DND-41 (cell line): ENCODE data around the gene APOL5.

Experiments
- ATAC-seq: fragments of 200-7000 bp; cut with Tn5 transposase; 3 replicates; pipeline ENCODE4 v1.9.1; 2021; ENCODE audit warnings: low read depth; ENCODE audit not compliant: insufficient read depth
- DNase-seq: peaks from one replicate; pipeline ENCODE4 v3.0.0-alpha.2; 2020
- H2AFZ ChIP-seq: 2 replicates; pipeline ENCODE4 v1.6.0; 2012; ENCODE audit warnings: low read depth, low read length
- H3K27ac ChIP-seq: 2 replicates; pipeline ENCODE4 v1.5.1; 2012; ENCODE audit warnings: low read length, inconsistent platforms
- H3K27me3 ChIP-seq: fragments of 200-600 bp; sonication (generic); 2 replicates; pipeline ENCODE4 v1.6.0; 2012; ENCODE audit warnings: low read length, mild to moderate bottlenecking, inconsistent platforms; ENCODE audit not compliant: insufficient read depth, poor library complexity
- H3K36me3 ChIP-seq: 2 replicates; pipeline ENCODE4 v1.5.1; 2012; ENCODE audit warnings: low read length, inconsistent platforms; ENCODE audit not compliant: insufficient read depth
- H3K4me1 ChIP-seq: 2 replicates; pipeline ENCODE4 v1.5.1; 2012; ENCODE audit warnings: mild to moderate bottlenecking, low read length; ENCODE audit not compliant: insufficient read depth
- H3K4me2 ChIP-seq: 2 replicates; pipeline ENCODE4 v1.6.0; 2012; ENCODE audit warnings: mild to moderate bottlenecking, moderate library complexity, low read length, inconsistent platforms; ENCODE audit not compliant: insufficient read depth
- H3K4me3 ChIP-seq, 2 experiments: fragments of 200-600 bp in 1 of 2; shearing (Covaris generic) in 1 of 2; 2 replicates each; pipeline ENCODE4 v1.5.1; 2012 to 2016; ENCODE audit warnings: inconsistent platforms in 2 of 2, low read length in 2 of 2, mild to moderate bottlenecking in 2 of 2, low read depth in 1 of 2, moderate library complexity in 1 of 2
- H3K79me2 ChIP-seq: 2 replicates; pipeline ENCODE4 v1.6.0; 2012; ENCODE audit warnings: low read length, inconsistent platforms; ENCODE audit not compliant: insufficient read depth
- H3K9ac ChIP-seq: 2 replicates; pipeline ENCODE4 v1.6.0; 2012; ENCODE audit warnings: low read depth, mild to moderate bottlenecking, inconsistent platforms, low read length, moderate library complexity
- H3K9me3 ChIP-seq: 2 replicates; pipeline ENCODE4 v1.5.1; 2012; ENCODE audit warnings: low read length, moderate library complexity, mild to moderate bottlenecking, inconsistent platforms; ENCODE audit not compliant: insufficient read depth, severe bottlenecking
- H4K20me1 ChIP-seq: 2 replicates; pipeline ENCODE4 v1.6.0; 2012; ENCODE audit warnings: low read length; ENCODE audit not compliant: insufficient read depth
- CTCF ChIP-seq: IDR thresholded peaks from 2 replicates; pipeline ENCODE4 v1.5.1; 2012; ENCODE audit warnings: borderline replicate concordance, low read length, moderate library complexity, mild to moderate bottlenecking; ENCODE audit not compliant: poor library complexity, severe bottlenecking; ENCODE audit errors: extremely low read depth
- EZH2 ChIP-seq: IDR thresholded peaks from 3 replicates; pipeline ENCODE4 v1.6.1; 2012; ENCODE audit warnings: borderline replicate concordance, low read depth, mild to moderate bottlenecking, moderate library complexity, low read length, inconsistent platforms; ENCODE audit not compliant: severe bottlenecking

The APOL5 gene

GRCh38 chr22:35775339-35775738 is 57.7 kb downstream of the APOL5 start:
- Histone ChIP-seq H3K36me3 (no peaks in the 10 kb centered on the region), H3K4me2 (no peak overlapping the region), H4K20me1 (no peaks in the 10 kb centered on the region), H3K9ac (no peak overlapping the region), H3K27me3 (peaks cover 5% of the 10 kb centered on the region), H3K4me1 (no peaks in the 10 kb centered on the region), H3K27ac (no peak overlapping the region), H3K79me2 (no peaks in the 10 kb centered on the region), H2AFZ (no peak overlapping the region), H3K4me3 (no peak overlapping the region), H3K9me3 (no peaks in the 10 kb centered on the region)
- TF ChIP-seq CTCF = no peak
- TF ChIP-seq EZH2 = no peak
- ATAC-seq = no peak
- no peak for DNase-seq

- Histone ChIP-seq H3K4me2 (no peak overlapping the region), H3K4me1 (no peaks in the 10 kb centered on the region), H3K9me3 (no peaks in the 10 kb centered on the region), H3K36me3 (no peaks in the 10 kb centered on the region), H3K27me3 (no peaks in the 10 kb centered on the region), H3K79me2 (no peaks in the 10 kb centered on the region), H2AFZ (no peak overlapping the region), H3K4me3 (no peak overlapping the region), H3K9ac (no peak overlapping the region), H3K27ac (no peak overlapping the region), H4K20me1 (no peaks in the 10 kb centered on the region)
- no peak for DNase-seq
- no peak for TF ChIP-seq CTCF
- no peak for TF ChIP-seq EZH2
- ATAC-seq = no peak
These were observed 59.8 kb downstream of the APOL5 start for GRCh38 chr22:35777335-35777975.
